HepG2 (cell line): ENCODE data around the gene ACYP2. TPM values are rescaled to one million over a fixed set of nuclear protein-coding genes. Genes with fewer than 3 reads are reported as not detected.

Experiments
- SALL1 ChIP-seq: sonication (generic); formaldehyde crosslinking; IDR thresholded peaks from 2 replicates; pipeline ENCODE4 v1.8.0; 2022; ENCODE audit warnings: mild to moderate bottlenecking, missing genetic modification reagents
- ZNF230 ChIP-seq: sonication (generic); formaldehyde crosslinking; IDR thresholded peaks from 2 replicates; pipeline ENCODE4 v1.4.0; 2020; ENCODE audit warnings: mild to moderate bottlenecking, missing genetic modification reagents
- polyA plus RNA-seq, 8 experiments: library from polyadenylated mRNA; depleted of rRNA in 3 of 8; stranded (reverse) in 7 of 8; unstranded in 1 of 8; fragments of >200 nt; fragmentation: Illumina TruSeq in 4 of 8; extraction: Trizol in 4 of 8; gene quantifications; 2 replicates each; pipeline versions ENCODE4 v1.2.1 to v1.2.3, GENCODE V29; 2011 to 2016; ENCODE audit warnings: low read depth in 4 of 8, missing spikeins in 1 of 8, mixed read lengths in 1 of 8; ENCODE audit not compliant: insufficient read depth in 1 of 8
- total RNA-seq, 5 experiments: library from RNA; depleted of rRNA; stranded (reverse); fragments of >200 nt; fragmentation: Illumina TruSeq; extraction: Trizol; gene quantifications; 2 replicates each; pipeline ENCODE4 v1.2.3, GENCODE V29; 2016; ENCODE audit warnings: low read depth in 1 of 5
- TF ChIP-seq, protein P1 (sequence below): sonication (generic); formaldehyde crosslinking; IDR thresholded peaks from 2 replicates; pipeline ENCODE4 v1.4.0; 2020; ENCODE audit warnings: mild to moderate bottlenecking, missing genetic modification reagents

ACYP2 gene
- total and polyA plus RNA-seq, 2 of the 13 experiments (the other 11 are each of a cell fraction or from before 2014, with no cell fraction given) = 12.3 to 12.7 TPM

DNA sequence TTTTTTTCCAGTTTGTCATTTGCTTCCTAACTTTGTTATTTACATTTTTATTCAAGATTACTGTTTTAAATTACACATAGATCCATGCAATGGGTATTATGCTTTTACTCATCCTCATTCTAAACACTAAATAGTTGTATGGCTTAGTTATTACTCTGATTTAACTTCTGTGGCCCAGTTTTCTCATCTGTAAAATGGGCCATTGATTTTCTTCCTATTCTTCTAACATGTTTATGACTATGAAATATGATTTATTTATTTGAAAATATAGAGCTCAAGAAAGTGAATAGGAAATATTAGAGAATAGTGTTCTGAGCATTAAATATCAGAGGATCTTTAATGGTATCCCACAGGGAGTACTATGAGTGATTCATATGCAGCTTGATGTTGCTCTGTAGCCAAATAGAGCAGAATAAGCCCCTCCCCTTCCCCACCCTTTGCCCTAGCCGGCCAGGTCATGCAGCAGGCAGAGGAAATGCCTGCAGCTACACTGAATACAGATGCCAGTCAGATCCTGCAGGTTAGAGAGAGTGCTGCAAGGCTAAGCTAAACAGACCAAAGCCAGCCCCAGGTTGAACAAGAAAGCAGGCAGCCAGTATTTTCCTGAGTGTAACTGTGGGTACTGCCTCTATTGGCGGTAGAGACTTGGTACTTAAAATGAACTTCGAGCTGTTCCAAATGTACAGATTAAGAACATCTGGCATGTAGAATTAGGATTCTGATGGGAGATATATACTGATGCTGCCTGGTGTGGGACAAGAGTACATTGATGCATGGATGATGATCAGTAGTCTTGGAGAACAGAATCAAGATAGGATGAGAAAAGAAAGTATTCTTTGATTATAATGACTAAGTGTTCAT is 11.7 kb upstream of the ACYP2 start (continued):
- TF ChIP-seq, protein P1, sequence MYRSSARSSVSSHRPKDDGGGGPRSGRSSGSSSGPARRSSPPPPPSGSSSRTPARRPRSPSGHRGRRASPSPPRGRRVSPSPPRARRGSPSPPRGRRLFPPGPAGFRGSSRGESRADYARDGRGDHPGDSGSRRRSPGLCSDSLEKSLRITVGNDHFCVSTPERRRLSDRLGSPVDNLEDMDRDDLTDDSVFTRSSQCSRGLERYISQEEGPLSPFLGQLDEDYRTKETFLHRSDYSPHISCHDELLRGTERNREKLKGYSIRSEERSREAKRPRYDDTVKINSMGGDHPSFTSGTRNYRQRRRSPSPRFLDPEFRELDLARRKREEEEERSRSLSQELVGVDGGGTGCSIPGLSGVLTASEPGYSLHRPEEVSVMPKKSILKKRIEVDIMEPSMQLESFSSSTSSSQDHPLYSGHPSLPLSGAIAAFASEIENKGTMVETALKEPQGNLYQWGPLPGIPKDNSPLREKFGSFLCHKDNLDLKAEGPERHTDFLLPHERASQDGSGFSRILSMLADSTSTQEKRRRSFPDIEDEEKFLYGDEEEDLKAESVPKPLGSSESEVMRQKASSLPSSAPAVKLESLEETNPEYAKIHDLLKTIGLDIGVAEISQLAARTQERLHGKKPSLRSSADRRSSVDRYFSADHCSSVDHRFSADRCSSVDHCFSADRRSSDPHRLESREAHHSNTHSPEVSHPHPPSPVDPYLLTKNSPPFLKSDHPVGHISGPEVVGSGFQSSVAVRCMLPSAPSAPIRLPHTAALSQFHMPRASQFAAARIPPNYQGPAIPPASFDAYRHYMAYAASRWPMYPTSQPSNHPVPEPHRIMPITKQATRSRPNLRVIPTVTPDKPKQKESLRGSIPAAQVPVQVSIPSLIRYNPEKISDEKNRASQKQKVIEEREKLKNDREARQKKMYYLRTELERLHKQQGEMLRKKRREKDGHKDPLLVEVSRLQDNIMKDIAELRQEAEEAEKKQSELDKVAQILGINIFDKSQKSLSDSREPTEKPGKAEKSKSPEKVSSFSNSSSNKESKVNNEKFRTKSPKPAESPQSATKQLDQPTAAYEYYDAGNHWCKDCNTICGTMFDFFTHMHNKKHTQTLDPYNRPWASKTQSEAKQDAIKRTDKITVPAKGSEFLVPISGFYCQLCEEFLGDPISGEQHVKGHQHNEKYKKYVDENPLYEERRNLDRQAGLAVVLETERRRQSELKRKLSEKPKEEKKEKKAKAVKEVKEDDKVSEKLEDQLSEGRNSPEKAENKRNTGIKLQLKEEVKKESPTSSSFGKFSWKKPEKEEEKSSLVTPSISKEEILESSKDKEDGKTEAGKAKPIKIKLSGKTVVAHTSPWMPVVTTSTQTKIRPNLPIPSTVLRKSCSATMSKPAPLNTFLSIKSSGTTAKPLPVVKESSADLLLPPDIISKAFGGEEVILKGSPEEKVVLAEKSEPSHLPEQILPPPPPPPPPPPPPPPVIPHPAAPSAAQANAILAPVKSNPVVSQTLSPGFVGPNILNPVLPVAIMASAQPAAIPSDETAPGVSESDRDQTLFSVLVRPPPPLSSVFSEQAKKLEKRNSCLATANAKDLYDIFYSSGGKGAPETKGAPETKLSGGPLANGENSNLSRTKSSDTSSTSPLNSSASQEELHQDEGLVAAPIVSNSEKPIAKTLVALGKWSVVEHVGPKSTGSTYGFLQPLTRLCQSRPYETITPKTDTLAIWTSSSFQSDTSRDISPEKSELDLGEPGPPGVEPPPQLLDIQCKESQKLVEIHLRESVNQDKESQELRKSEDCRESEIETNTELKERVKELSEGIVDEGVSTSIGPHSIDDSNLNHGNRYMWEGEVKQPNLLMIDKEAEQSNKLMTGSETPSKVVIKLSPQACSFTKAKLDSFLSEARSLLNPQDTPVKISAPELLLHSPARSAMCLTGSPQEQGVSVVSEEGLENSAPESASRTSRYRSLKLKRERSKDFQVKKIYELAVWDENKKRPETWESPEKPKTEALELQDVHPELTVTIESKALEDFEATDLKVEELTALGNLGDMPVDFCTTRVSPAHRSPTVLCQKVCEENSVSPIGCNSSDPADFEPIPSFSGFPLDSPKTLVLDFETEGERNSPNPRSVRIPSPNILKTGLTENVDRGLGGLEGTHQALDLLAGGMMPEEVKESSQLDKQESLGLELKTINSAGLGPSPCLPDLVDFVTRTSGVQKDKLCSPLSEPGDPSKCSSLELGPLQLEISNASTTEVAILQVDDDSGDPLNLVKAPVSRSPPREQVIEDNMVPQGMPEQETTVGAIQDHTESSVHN = no peak
- TF ChIP-seq SALL1 (CRISPR knock-in tag) = peak; percentile 30; the same call in 1 of the 2 replicates
- no peak for TF ChIP-seq ZNF230 (CRISPR knock-in tag)
